Transverse colon (tissue), 4 donors: ENCODE results near the gene CTBP2. TPM values are rescaled to one million over a fixed set of nuclear protein-coding genes. Genes with fewer than 3 reads are reported as not detected.

Source experiments
- DNase-seq: peaks from one replicate; pipeline ENCODE4 v3.0.0-alpha.2; 2019
- H3K27ac ChIP-seq, 4 donors: fragments of 200-600 bp; sonication (generic); 2 replicates each; pipeline ENCODE4 v1.5.1; 2016 to 2018; ENCODE audit warnings: inconsistent platforms in 4 of 4
- H3K27me3 ChIP-seq: fragments of 200-600 bp; sonication (generic); 2 replicates; pipeline ENCODE4 v1.5.1; 2017; ENCODE audit warnings: inconsistent platforms
- H3K36me3 ChIP-seq, 4 donors: fragments of 200-600 bp; sonication (generic); 2 replicates each; pipeline ENCODE4 v1.5.1; 2017 to 2019; ENCODE audit warnings: inconsistent platforms in 4 of 4
- H3K4me1 ChIP-seq, 4 donors: fragments of 200-600 bp; sonication (generic); 2 replicates each; pipeline ENCODE4 v1.5.1; 2017 to 2020; ENCODE audit warnings: inconsistent platforms in 4 of 4
- H3K4me3 ChIP-seq, 4 donors: fragments of 200-600 bp; sonication (generic); 1 replicate in 1 of 4; 2 replicates in 3 of 4; pipeline versions ENCODE4 v1.5.1 to v1.6.1; 2017 to 2019; ENCODE audit warnings: inconsistent platforms in 4 of 4
- H3K9me3 ChIP-seq, 2 donors: fragments of 200-600 bp; sonication (generic); 2 replicates each; pipeline ENCODE4 v1.5.1; 2017 to 2019; ENCODE audit warnings: inconsistent platforms in 2 of 2
- EP300 ChIP-seq: sonication (generic); formaldehyde crosslinking; IDR thresholded peaks from one replicate; pipeline ENCODE4 v1.6.1; 2017; ENCODE audit warnings: antibody characterized with exemption, low read depth
- POLR2A ChIP-seq: fragments of 450-650 bp; IDR thresholded peaks from one replicate; pipeline ENCODE4 v1.6.1; 2016; ENCODE audit warnings: antibody characterized with exemption, mild to moderate bottlenecking, moderate library complexity
- POLR2AphosphoS5 ChIP-seq, 3 donors: sonication (generic); formaldehyde crosslinking; IDR thresholded peaks; one replicate each; pipeline ENCODE4 v1.6.1; 2016; ENCODE audit warnings: antibody characterized with exemption in 3 of 3
- WGBS, 2 donors: methylation state at CpG; one replicate each; pipeline ENCODE4 v1.1.5; 2018; ENCODE audit warnings: low coverage in 1 of 2; 5-methylcytosine and 5-hydroxymethylcytosine counted together
- in situ Hi-C, 4 donors: fragments of 200-750 bp; cut with MboI; loops; one replicate each; pipeline versions ENCODE4 v1.15.0 to v1.15.1; 2017; ENCODE audit warnings: low sequenced_read_pairs in 3 of 4, low pct_ligation_motif_present in 1 of 4, low pct_unique_long_range_greater_than_20kb in 1 of 4
- intact Hi-C: fragments of 100-400 bp; cut with DNase I; formaldehyde crosslinking; loops from one replicate; pipeline ENCODE4 v1.15.1; 2023; ENCODE audit warnings: low total_unique reads
- total RNA-seq, 4 donors: library from RNA; depleted of rRNA; stranded (reverse); fragments of >200 nt; gene quantifications; one replicate each; pipeline ENCODE4 v1.1.0, GENCODE V29; 2016
- TF ChIP-seq, protein P1 (sequence below), 5 experiments: fragments of 200-600 bp in 3 of 5; fragments of 450-650 bp in 2 of 5; sonication (generic) in 3 of 5; IDR thresholded peaks; 1 replicate in 2 of 5; 2 replicates in 3 of 5; pipeline ENCODE4 v1.5.1; 2016 to 2017; ENCODE audit warnings: antibody characterized with exemption in 5 of 5, inconsistent platforms in 3 of 5, mild to moderate bottlenecking in 2 of 5, moderate library complexity in 1 of 5

The CTBP2 gene
- total RNA-seq, 4 donors from 2014 or later: 71.9 to 247 (median 98.4) TPM

- Histone ChIP-seq H3K4me3 (no peak overlapping the region), H3K9me3 (no peaks in the 10 kb centered on the region), H3K27ac (no peak overlapping the region), H3K27me3 (no peaks in the 10 kb centered on the region), H3K36me3 (no peaks in the 10 kb centered on the region), H3K4me1 (peaks cover 0 to 18% (median 0%) of the 10 kb centered on the region in 4 donors)
- DNase-seq: no peak
- TF ChIP-seq EP300 (no peak), POLR2AphosphoS5 (IDR thresholded peaks at IDR 0.05) (no peak), POLR2A (no peak)
- TF ChIP-seq, protein P1, sequence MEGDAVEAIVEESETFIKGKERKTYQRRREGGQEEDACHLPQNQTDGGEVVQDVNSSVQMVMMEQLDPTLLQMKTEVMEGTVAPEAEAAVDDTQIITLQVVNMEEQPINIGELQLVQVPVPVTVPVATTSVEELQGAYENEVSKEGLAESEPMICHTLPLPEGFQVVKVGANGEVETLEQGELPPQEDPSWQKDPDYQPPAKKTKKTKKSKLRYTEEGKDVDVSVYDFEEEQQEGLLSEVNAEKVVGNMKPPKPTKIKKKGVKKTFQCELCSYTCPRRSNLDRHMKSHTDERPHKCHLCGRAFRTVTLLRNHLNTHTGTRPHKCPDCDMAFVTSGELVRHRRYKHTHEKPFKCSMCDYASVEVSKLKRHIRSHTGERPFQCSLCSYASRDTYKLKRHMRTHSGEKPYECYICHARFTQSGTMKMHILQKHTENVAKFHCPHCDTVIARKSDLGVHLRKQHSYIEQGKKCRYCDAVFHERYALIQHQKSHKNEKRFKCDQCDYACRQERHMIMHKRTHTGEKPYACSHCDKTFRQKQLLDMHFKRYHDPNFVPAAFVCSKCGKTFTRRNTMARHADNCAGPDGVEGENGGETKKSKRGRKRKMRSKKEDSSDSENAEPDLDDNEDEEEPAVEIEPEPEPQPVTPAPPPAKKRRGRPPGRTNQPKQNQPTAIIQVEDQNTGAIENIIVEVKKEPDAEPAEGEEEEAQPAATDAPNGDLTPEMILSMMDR (IDR thresholded peaks at IDR 0.05): no peak
- in situ Hi-C loops (no loop called here), intact Hi-C loops (no loop called here)
- WGBS, 2 donors: 85 to 92% methylated on average over 6 to 7 of the region's 7 CpGs
Measured at GRCh38 chr10:125080984-125081383, 79.4 kb downstream of the CTBP2 start.

DNA sequence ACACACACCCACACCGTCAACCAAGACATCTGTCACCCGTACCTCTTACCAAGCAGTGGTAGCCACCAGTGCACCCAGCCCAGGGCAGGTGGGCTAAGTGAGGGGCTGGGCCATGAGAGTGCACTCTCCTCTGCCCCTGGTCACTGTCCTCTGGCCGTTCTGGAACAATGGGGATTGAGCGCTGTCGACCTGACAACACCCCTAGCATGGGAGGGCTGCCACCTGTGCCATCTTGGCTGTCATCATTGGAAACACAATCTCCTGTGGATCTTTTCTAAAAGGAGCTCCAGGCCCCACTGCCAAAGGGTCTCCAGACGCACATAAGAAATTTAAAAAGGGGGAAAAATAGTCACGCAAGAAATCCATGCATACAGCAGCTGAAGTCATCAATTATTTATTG lies 80.1 kb downstream of the CTBP2 start:
- H3K27ac ChIP-seq: no peak overlapping the region
- TF ChIP-seq POLR2A (no peak), EP300 (no peak), POLR2AphosphoS5 (IDR thresholded peaks at IDR 0.05) (no peak)
- TF ChIP-seq, protein P1 (IDR thresholded peaks at IDR 0.05): no peak
- H3K27me3 ChIP-seq: no peaks in the 10 kb centered on the region
- H3K4me1 ChIP-seq: peaks cover 0 to 18% (median 0%) of the 10 kb centered on the region in 4 donors
- intact Hi-C loops (no loop called here), in situ Hi-C loops (no loop called here)
- WGBS, 2 donors: 87 to 100% methylated on average over 2 to 7 of the region's 7 CpGs
- no peaks in the 10 kb centered on the region for H3K9me3 ChIP-seq
- H3K36me3 ChIP-seq: no peaks in the 10 kb centered on the region
- no peak overlapping the region for H3K4me3 ChIP-seq
- no peak for DNase-seq

- intact Hi-C loops: no loop called here
Measured at GRCh38 chr10:125079091-125079600, 81.2 kb downstream of the CTBP2 start.

GRCh38 chr10:125076891-125077541 lies 83.3 kb downstream of the CTBP2 start:
- 82 to 87% methylated on average over 6 to 14 of the region's 14 CpGs for WGBS, 2 donors
- Histone ChIP-seq H3K27ac (no peak overlapping the region), H3K36me3 (no peaks in the 10 kb centered on the region), H3K9me3 (no peaks in the 10 kb centered on the region), H3K4me3 (no peak overlapping the region), H3K4me1 (no peaks in the 10 kb centered on the region), H3K27me3 (no peaks in the 10 kb centered on the region)
- in situ Hi-C loops: no loop called here
- DNase-seq: no peak
- intact Hi-C loops: no loop called here
- TF ChIP-seq POLR2AphosphoS5 (IDR thresholded peaks at IDR 0.05) (no peak), POLR2A (no peak), EP300 (no peak)
- TF ChIP-seq, protein P1 (IDR thresholded peaks at IDR 0.05): no peak

More at GRCh38 chr10:125079091-125079600, 81.2 kb downstream of the CTBP2 start:
- Histone ChIP-seq H3K27me3 (no peaks in the 10 kb centered on the region), H3K4me1 (peaks cover 0 to 14% (median 0%) of the 10 kb centered on the region in 4 donors), H3K27ac (no peak overlapping the region), H3K36me3 (no peaks in the 10 kb centered on the region), H3K9me3 (no peaks in the 10 kb centered on the region), H3K4me3 (no peak overlapping the region)
- no peak for DNase-seq
- in situ Hi-C loops: no loop called here
- no peak for TF ChIP-seq POLR2A
- TF ChIP-seq POLR2AphosphoS5 (IDR thresholded peaks at IDR 0.05): no peak
- TF ChIP-seq, protein P1 (IDR thresholded peaks at IDR 0.05): no peak
- no peak for TF ChIP-seq EP300
- WGBS, 2 donors: 94 to 98% methylated on average over 6 to 14 of the region's 14 CpGs
